HL-60 (cell line): Measurements from ENCODE around the gene TPRX1.

Experiments
- CTCF ChIP-seq: IDR thresholded peaks from one replicate; pipeline ENCODE4 v1.5.1; 2011; ENCODE audit warnings: low read length, control low read depth, inconsistent platforms; ENCODE audit not compliant: insufficient read depth
- POLR2AphosphoS5 ChIP-seq: IDR thresholded peaks from 2 replicates; pipeline ENCODE4 v1.6.1; 2012; ENCODE audit warnings: low read depth
- REST ChIP-seq: IDR thresholded peaks from 2 replicates; pipeline ENCODE4 v1.6.1; 2012; ENCODE audit warnings: low read depth; ENCODE audit not compliant: insufficient replicate concordance

DNA sequence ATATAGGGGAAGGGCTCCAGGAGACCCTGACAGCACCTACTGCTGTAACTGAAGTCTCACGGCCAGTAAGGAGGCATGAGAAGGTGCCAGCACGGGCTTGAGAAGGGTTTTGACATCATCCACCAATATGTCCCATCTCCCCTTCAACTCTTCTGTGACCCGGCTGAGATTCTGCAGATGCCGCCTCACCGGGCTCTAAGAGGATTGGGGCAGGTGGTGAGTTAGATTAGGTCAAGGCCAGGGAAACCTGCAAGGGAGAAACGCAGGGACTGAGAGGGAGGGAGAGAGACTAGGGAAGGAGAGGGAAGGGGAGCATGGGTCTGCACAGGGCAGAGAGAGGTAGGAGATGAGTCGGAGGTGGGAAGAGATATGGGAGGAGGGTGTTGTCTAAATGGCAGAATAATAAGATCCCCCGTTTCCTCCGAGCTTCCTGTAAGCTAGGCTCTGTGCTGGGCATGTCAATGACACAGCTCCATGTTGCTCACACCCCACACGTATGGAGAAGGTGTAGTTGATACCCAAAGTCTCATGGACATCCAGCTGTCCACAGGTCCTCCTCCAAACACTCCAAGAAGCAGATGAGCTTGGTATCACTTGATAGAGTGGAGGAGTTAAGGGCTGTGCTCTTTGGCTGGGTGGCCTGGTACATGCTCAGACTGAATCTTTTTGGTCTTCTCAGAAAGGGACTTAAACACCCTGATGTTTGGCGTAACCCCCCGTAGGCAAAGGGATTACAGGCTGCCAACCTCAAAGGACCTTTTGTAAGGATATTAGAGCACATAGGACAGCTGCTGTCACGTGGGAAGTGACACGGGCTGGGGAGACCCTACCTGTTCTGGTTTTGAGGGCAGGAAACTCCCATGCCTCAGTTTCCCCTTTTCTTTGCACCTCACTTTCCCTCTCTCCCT, 6.1 kb downstream of the TPRX1 start:
- no peak for TF ChIP-seq CTCF
- TF ChIP-seq POLR2AphosphoS5: no peak
- TF ChIP-seq REST: no peak
